DND-41 (cell line): ENCODE measurements around the gene NEDD4L.

Experiments
- ATAC-seq: fragments of 200-7000 bp; cut with Tn5 transposase; 3 replicates; pipeline ENCODE4 v1.9.1; 2021; ENCODE audit warnings: low read depth; ENCODE audit not compliant: insufficient read depth
- DNase-seq: peaks from one replicate; pipeline ENCODE4 v3.0.0-alpha.2; 2020
- H2AFZ ChIP-seq: 2 replicates; pipeline ENCODE4 v1.6.0; 2012; ENCODE audit warnings: low read depth, low read length
- H3K27ac ChIP-seq: 2 replicates; pipeline ENCODE4 v1.5.1; 2012; ENCODE audit warnings: low read length, inconsistent platforms
- H3K27me3 ChIP-seq: fragments of 200-600 bp; sonication (generic); 2 replicates; pipeline ENCODE4 v1.6.0; 2012; ENCODE audit warnings: low read length, mild to moderate bottlenecking, inconsistent platforms; ENCODE audit not compliant: insufficient read depth, poor library complexity
- H3K36me3 ChIP-seq: 2 replicates; pipeline ENCODE4 v1.5.1; 2012; ENCODE audit warnings: low read length, inconsistent platforms; ENCODE audit not compliant: insufficient read depth
- H3K4me1 ChIP-seq: 2 replicates; pipeline ENCODE4 v1.5.1; 2012; ENCODE audit warnings: mild to moderate bottlenecking, low read length; ENCODE audit not compliant: insufficient read depth
- H3K4me2 ChIP-seq: 2 replicates; pipeline ENCODE4 v1.6.0; 2012; ENCODE audit warnings: mild to moderate bottlenecking, moderate library complexity, low read length, inconsistent platforms; ENCODE audit not compliant: insufficient read depth
- H3K4me3 ChIP-seq, 2 experiments: fragments of 200-600 bp in 1 of 2; shearing (Covaris generic) in 1 of 2; 2 replicates each; pipeline ENCODE4 v1.5.1; 2012 to 2016; ENCODE audit warnings: inconsistent platforms in 2 of 2, low read length in 2 of 2, mild to moderate bottlenecking in 2 of 2, low read depth in 1 of 2, moderate library complexity in 1 of 2
- H3K79me2 ChIP-seq: 2 replicates; pipeline ENCODE4 v1.6.0; 2012; ENCODE audit warnings: low read length, inconsistent platforms; ENCODE audit not compliant: insufficient read depth
- H3K9ac ChIP-seq: 2 replicates; pipeline ENCODE4 v1.6.0; 2012; ENCODE audit warnings: low read depth, mild to moderate bottlenecking, inconsistent platforms, low read length, moderate library complexity
- H3K9me3 ChIP-seq: 2 replicates; pipeline ENCODE4 v1.5.1; 2012; ENCODE audit warnings: low read length, moderate library complexity, mild to moderate bottlenecking, inconsistent platforms; ENCODE audit not compliant: insufficient read depth, severe bottlenecking
- H4K20me1 ChIP-seq: 2 replicates; pipeline ENCODE4 v1.6.0; 2012; ENCODE audit warnings: low read length; ENCODE audit not compliant: insufficient read depth
- EZH2 ChIP-seq: IDR thresholded peaks from 3 replicates; pipeline ENCODE4 v1.6.1; 2012; ENCODE audit warnings: borderline replicate concordance, low read depth, mild to moderate bottlenecking, moderate library complexity, low read length, inconsistent platforms; ENCODE audit not compliant: severe bottlenecking
- TF ChIP-seq, protein P1 (sequence below): IDR thresholded peaks from 2 replicates; pipeline ENCODE4 v1.5.1; 2012; ENCODE audit warnings: borderline replicate concordance, low read length, moderate library complexity, mild to moderate bottlenecking; ENCODE audit not compliant: poor library complexity, severe bottlenecking; ENCODE audit errors: extremely low read depth

NEDD4L gene

DNA sequence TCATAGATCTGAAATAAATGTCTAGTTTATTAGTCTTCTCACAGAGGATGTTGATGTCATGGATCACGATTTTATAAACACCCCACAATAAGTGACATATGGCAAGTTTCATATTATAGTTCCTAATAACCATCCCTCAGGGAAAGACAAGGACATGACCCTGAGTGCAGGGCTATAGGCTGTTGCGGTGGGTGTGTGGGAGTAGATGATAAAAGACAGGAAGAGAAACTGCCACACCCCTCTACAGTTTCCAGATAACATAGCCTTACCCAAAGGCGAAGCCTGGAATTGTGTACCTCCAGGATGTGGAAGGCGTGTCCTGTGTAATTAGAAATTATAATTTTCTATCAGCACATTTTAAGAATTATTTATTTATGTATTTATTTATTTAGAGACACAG, 2.4 kb upstream of the NEDD4L start:
- no peak overlapping the region for H3K27ac ChIP-seq
- H3K27me3 ChIP-seq, result peaks cover 6% of the 10 kb centered on the region
- DNase-seq (no peak), ATAC-seq (no peak)
- H4K20me1 ChIP-seq, result 0 out of 2 replicates have a peak, but pooled peaks cover 4% of the 10 kb centered on the region
- no peaks in the 10 kb centered on the region for H3K79me2 ChIP-seq
- no peak overlapping the region for H2AFZ ChIP-seq
- H3K4me2 ChIP-seq, result no peak overlapping the region
- no peak overlapping the region for H3K4me3 ChIP-seq
- H3K36me3 ChIP-seq, result no peaks in the 10 kb centered on the region
- H3K9me3 ChIP-seq, result no peaks in the 10 kb centered on the region
- peaks cover 28% of the 10 kb centered on the region for H3K4me1 ChIP-seq
- H3K9ac ChIP-seq, result no peak overlapping the region
- TF ChIP-seq, protein P1, sequence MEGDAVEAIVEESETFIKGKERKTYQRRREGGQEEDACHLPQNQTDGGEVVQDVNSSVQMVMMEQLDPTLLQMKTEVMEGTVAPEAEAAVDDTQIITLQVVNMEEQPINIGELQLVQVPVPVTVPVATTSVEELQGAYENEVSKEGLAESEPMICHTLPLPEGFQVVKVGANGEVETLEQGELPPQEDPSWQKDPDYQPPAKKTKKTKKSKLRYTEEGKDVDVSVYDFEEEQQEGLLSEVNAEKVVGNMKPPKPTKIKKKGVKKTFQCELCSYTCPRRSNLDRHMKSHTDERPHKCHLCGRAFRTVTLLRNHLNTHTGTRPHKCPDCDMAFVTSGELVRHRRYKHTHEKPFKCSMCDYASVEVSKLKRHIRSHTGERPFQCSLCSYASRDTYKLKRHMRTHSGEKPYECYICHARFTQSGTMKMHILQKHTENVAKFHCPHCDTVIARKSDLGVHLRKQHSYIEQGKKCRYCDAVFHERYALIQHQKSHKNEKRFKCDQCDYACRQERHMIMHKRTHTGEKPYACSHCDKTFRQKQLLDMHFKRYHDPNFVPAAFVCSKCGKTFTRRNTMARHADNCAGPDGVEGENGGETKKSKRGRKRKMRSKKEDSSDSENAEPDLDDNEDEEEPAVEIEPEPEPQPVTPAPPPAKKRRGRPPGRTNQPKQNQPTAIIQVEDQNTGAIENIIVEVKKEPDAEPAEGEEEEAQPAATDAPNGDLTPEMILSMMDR, result no peak
- no peak for TF ChIP-seq EZH2

DNA sequence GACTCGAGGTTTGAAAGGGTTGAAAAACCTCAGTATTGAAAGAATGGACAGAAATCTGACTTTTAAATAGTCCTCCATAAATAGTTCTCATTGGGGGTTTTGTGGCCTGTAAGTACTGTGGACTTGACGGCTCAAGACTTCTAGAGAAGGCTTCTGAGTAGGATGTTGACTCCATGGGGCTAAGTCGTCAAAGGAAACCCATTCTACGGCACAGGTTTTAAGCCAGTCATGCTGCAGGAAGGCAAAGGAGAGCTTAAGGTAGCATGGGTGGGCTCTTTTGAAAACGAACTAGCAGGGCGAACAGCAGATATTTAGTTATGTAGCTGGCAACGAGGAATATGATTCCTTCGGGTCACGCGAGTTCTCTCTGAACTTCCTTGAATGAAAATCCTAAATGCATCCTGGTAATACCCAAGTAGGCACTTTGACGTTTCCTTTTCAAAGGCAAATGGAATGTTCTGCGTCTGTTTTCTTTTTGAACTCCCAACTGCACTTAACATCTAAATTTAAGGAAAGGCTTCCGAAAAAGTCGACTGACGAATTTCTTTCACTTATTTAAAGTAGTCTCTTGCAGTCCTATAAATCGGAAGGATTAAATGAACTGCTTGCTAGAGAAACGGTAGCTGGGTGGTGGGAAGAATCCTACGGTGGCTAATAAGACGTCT, 1.1 kb upstream of the NEDD4L start:
- H3K4me3 ChIP-seq, result peak overlapping the region; percentile 38 to 64; a peak in 3 of 4 replicates
- peak overlapping the region; percentile 64 for H3K9ac ChIP-seq
- H3K9me3 ChIP-seq, result no peaks in the 10 kb centered on the region
- no peaks in the 10 kb centered on the region for H3K36me3 ChIP-seq
- peaks cover 28% of the 10 kb centered on the region for H3K4me1 ChIP-seq
- DNase-seq (no peak), ATAC-seq (no peak)
- H2AFZ ChIP-seq, result peak overlapping the region; percentile 88
- TF ChIP-seq EZH2, result no peak
- TF ChIP-seq, protein P1, result no peak
- H3K27me3 ChIP-seq, result peaks cover 6% of the 10 kb centered on the region
- H4K20me1 ChIP-seq, result 0 out of 2 replicates have a peak, but pooled peaks cover 4% of the 10 kb centered on the region
- H3K27ac ChIP-seq, result no peak overlapping the region
- peak overlapping the region; percentile 69 for H3K4me2 ChIP-seq
- no peaks in the 10 kb centered on the region for H3K79me2 ChIP-seq

DNA sequence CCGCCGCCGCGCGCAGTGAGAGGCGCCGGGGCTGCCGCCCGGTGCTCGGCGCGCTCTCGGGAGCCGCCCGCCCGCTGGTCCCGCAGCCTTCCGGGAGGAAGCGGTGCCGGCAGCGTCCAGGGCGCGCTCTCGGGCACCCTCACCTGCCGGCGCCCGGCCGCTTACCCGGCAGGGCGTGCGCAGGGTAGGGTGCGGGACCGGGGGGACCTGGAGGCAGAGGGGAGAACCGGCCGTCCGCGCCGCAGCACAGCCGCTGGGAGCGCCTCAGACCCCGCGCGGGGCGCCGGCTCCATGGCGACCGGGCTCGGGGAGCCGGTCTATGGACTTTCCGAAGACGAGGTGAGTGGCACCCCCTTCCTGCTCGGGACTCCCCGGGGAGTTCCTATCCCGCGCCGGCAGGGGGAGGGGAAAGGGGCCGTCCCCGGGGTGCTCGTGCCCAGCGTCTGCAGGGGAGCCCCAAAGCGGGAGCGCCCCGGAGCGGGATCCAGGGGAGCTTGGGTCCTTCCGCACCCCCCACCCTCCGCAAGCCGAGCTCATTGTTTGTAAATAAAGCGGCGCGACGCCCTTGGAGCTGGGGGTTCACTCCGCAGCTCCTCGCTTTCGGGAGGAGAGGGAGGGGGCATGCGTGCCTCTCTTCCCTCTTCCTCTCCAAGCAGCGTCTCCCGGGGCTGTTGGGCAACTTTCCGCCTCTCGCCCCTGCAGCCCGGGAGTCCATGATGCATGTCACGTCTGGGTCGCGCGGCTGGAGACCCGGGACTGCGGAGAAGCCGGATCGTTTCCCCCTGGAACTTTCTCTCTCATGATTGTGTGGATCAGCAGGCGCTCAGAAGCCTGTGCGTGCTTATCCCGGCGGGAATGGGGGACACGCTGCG, 580 bp downstream of the NEDD4L start:
- DNase-seq (no peak), ATAC-seq (no peak; the same call in 2 of the 3 replicates)
- Histone ChIP-seq H3K4me2 (peak overlapping the region; percentile 69), H3K4me3 (peak overlapping the region; percentile 38 to 64), H3K27ac (no peak overlapping the region), H3K36me3 (no peaks in the 10 kb centered on the region), H3K79me2 (no peaks in the 10 kb centered on the region), H3K9ac (peak overlapping the region; percentile 64), H3K4me1 (peaks cover 28% of the 10 kb centered on the region), H4K20me1 (0 out of 2 replicates have a peak, but pooled peaks cover 4% of the 10 kb centered on the region), H2AFZ (peak overlapping the region; percentile 88), H3K9me3 (no peaks in the 10 kb centered on the region), H3K27me3 (peaks cover 6% of the 10 kb centered on the region)
- TF ChIP-seq, protein P1, result no peak
- TF ChIP-seq EZH2, result no peak
